Loucy (cell line): Measurements from ENCODE around the gene ZNF587.
A peak's percentile ranks its signal among the peaks of the same experiment; 100 is the strongest.
"Not testable (repeated sequence)": the region's sequence is repeated elsewhere in the genome, so short reads cannot be mapped to it uniquely, and the experiment has no call there.

Source experiments
- H2AFZ ChIP-seq: fragments of 200-600 bp; sonication (generic); 2 replicates; pipeline ENCODE4 v1.6.0; 2016; ENCODE audit warnings: antibody characterized with exemption, mild to moderate bottlenecking, low read length, moderate library complexity
- H3F3A ChIP-seq: fragments of 200-600 bp; 2 replicates; pipeline ENCODE4 v1.6.0; 2016; ENCODE audit warnings: antibody characterized with exemption, low read depth, mild to moderate bottlenecking
- H3K27me3 ChIP-seq: fragments of 200-600 bp; sonication (generic); 2 replicates; pipeline ENCODE4 v1.6.1; 2014; ENCODE audit warnings: low read length, mild to moderate bottlenecking; ENCODE audit not compliant: insufficient read depth, poor library complexity, severe bottlenecking
- H3K36me3 ChIP-seq: fragments of 200-600 bp; sonication (generic); 2 replicates; pipeline ENCODE4 v1.6.1; 2016; ENCODE audit warnings: low read length; ENCODE audit not compliant: insufficient read depth
- H3K4me1 ChIP-seq: fragments of 200-600 bp; sonication (generic); 2 replicates; pipeline ENCODE4 v1.5.1; 2014; ENCODE audit warnings: low read length, mild to moderate bottlenecking; ENCODE audit not compliant: insufficient read depth, poor library complexity, severe bottlenecking
- H3K4me2 ChIP-seq: fragments of 200-600 bp; sonication (generic); 2 replicates; pipeline ENCODE4 v1.6.0; 2014; ENCODE audit warnings: antibody characterized with exemption, low read length, low read depth, mild to moderate bottlenecking; ENCODE audit not compliant: poor library complexity, severe bottlenecking
- H3K4me3 ChIP-seq: fragments of 200-600 bp; sonication (generic); 2 replicates; pipeline ENCODE4 v1.5.1; 2014; ENCODE audit warnings: low read length, mild to moderate bottlenecking, mixed read lengths; ENCODE audit not compliant: poor library complexity, severe bottlenecking
- H3K79me2 ChIP-seq: fragments of 200-600 bp; sonication (generic); 2 replicates; pipeline ENCODE4 v1.6.1; 2014; ENCODE audit warnings: low read length; ENCODE audit not compliant: insufficient read depth
- H3K9ac ChIP-seq: fragments of 200-600 bp; sonication (generic); 2 replicates; pipeline ENCODE4 v1.6.0; 2014; ENCODE audit warnings: mild to moderate bottlenecking, low read depth, low read length, moderate library complexity; ENCODE audit not compliant: poor library complexity, severe bottlenecking
- H3K9me2 ChIP-seq: fragments of 200-600 bp; sonication (generic); replicated peaks from 2 replicates; pipeline ENCODE4 v1.6.1; 2016; ENCODE audit warnings: low read depth, low read length, mixed read lengths
- H3K9me3 ChIP-seq: fragments of 200-600 bp; sonication (generic); 2 replicates; pipeline ENCODE4 v1.6.1; 2014; ENCODE audit warnings: mild to moderate bottlenecking, antibody characterized with exemption, low read length, low read depth; ENCODE audit not compliant: insufficient read depth
- H4K20me1 ChIP-seq: fragments of 200-600 bp; sonication (generic); 2 replicates; pipeline ENCODE4 v1.6.0; 2014; ENCODE audit warnings: antibody characterized with exemption, low read length, mild to moderate bottlenecking; ENCODE audit not compliant: insufficient read depth, poor library complexity, severe bottlenecking
- EZH2phosphoT487 ChIP-seq: fragments of 200-600 bp; IDR thresholded peaks from 2 replicates; pipeline ENCODE4 v1.6.1; 2018; ENCODE audit warnings: antibody characterized with exemption, mild to moderate bottlenecking, moderate library complexity, borderline replicate concordance
- TF ChIP-seq, protein P1 (sequence below): fragments of 200-600 bp; sonication (generic); conservative IDR thresholded peaks from 2 replicates; pipeline ENCODE4 v1.5.1; 2014; ENCODE audit warnings: mild to moderate bottlenecking, antibody characterized with exemption, low read length

Gene ZNF587

GRCh38 chr19:57872450-57872849 is 22.8 kb downstream of the ZNF587 start:
- Histone ChIP-seq H3F3A (no peaks in the 10 kb centered on the region), H4K20me1 (no peaks in the 10 kb centered on the region), H3K79me2 (peaks cover under 1% of the 10 kb centered on the region; the same call in 1 of the 2 replicates), H3K9me3 (peaks cover 18% of the 10 kb centered on the region; the same call in 1 of the 2 replicates), H3K4me1 (no peaks in the 10 kb centered on the region), H3K9me2 (no peaks in the 10 kb centered on the region), H3K4me3 (no peak overlapping the region), H3K4me2 (no peak overlapping the region), H3K36me3 (peaks cover 56% of the 10 kb centered on the region; the same call in 1 of the 2 replicates), H3K9ac (no peak overlapping the region), H2AFZ (no peak overlapping the region), H3K27me3 (no peaks in the 10 kb centered on the region)
- TF ChIP-seq, protein P1, sequence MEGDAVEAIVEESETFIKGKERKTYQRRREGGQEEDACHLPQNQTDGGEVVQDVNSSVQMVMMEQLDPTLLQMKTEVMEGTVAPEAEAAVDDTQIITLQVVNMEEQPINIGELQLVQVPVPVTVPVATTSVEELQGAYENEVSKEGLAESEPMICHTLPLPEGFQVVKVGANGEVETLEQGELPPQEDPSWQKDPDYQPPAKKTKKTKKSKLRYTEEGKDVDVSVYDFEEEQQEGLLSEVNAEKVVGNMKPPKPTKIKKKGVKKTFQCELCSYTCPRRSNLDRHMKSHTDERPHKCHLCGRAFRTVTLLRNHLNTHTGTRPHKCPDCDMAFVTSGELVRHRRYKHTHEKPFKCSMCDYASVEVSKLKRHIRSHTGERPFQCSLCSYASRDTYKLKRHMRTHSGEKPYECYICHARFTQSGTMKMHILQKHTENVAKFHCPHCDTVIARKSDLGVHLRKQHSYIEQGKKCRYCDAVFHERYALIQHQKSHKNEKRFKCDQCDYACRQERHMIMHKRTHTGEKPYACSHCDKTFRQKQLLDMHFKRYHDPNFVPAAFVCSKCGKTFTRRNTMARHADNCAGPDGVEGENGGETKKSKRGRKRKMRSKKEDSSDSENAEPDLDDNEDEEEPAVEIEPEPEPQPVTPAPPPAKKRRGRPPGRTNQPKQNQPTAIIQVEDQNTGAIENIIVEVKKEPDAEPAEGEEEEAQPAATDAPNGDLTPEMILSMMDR: no peak
- TF ChIP-seq EZH2phosphoT487: no peak

- not testable (repeated sequence) for H3K27me3 ChIP-seq, H3K4me2 ChIP-seq, H3K4me1 ChIP-seq, H3K79me2 ChIP-seq, H3K9me2 ChIP-seq, H3F3A ChIP-seq, H2AFZ ChIP-seq, H3K9ac ChIP-seq, H4K20me1 ChIP-seq, H3K4me3 ChIP-seq
- peaks cover 18% of the 10 kb centered on the region; the same call in 1 of the 2 replicates for H3K9me3 ChIP-seq
- peaks cover 54% of the 10 kb centered on the region; the same call in 1 of the 2 replicates for H3K36me3 ChIP-seq
These were observed 24.5 kb downstream of the ZNF587 start for GRCh38 chr19:57873883-57874799.

- Histone ChIP-seq H2AFZ (no peak overlapping the region), H3K4me2 (peak overlapping the region; percentile 91), H3K9ac (no peak overlapping the region), H3K27me3 (no peaks in the 10 kb centered on the region), H3F3A (no peaks in the 10 kb centered on the region), H3K79me2 (peaks cover 62% of the 10 kb centered on the region), H3K9me3 (no peaks in the 10 kb centered on the region), H3K4me1 (peaks cover 24% of the 10 kb centered on the region), H4K20me1 (peaks cover 14% of the 10 kb centered on the region), H3K9me2 (no peaks in the 10 kb centered on the region), H3K4me3 (peak overlapping the region; percentile 52), H3K36me3 (no peaks in the 10 kb centered on the region)
- TF ChIP-seq EZH2phosphoT487: no peak
- TF ChIP-seq, protein P1: no peak
These were observed 36.4 kb downstream of the ZNF587 start for GRCh38 chr19:57886046-57886445.
